H9 (cell line): ENCODE data around the gene CBR1. TPM values are rescaled to one million over a fixed set of nuclear protein-coding genes. Genes with fewer than 3 reads are reported as not detected.

ENCODE experiments used
- DNase-seq: peaks from one replicate; pipeline ENCODE4 v3.0.0-alpha.2; 2017
- H2AFZ ChIP-seq: one replicate; pipeline ENCODE4 v1.6.1; 2013; ENCODE audit warnings: mild to moderate bottlenecking, low read length, control low read depth, moderate library complexity
- H2AK5ac ChIP-seq: 2 replicates; pipeline ENCODE4 v1.6.1; 2013; ENCODE audit warnings: low read length, control low read depth, mixed read lengths; ENCODE audit not compliant: insufficient read length
- H2BK120ac ChIP-seq: one replicate; pipeline ENCODE4 v1.6.1; 2013; ENCODE audit warnings: low read depth, mild to moderate bottlenecking, low read length, control low read depth, inconsistent platforms; ENCODE audit not compliant: poor library complexity, severe bottlenecking
- H2BK12ac ChIP-seq: 2 replicates; pipeline ENCODE4 v1.6.1; 2013; ENCODE audit warnings: low read length, control low read depth, mixed read lengths, low read depth; ENCODE audit not compliant: insufficient read length
- H2BK15ac ChIP-seq: 2 replicates; pipeline ENCODE4 v1.6.1; 2013; ENCODE audit warnings: low read depth, low read length, control low read depth
- H2BK20ac ChIP-seq: one replicate; pipeline ENCODE4 v1.6.1; 2013; ENCODE audit warnings: low read depth, mild to moderate bottlenecking, low read length, control low read depth, inconsistent platforms; ENCODE audit not compliant: poor library complexity, severe bottlenecking
- H2BK5ac ChIP-seq: 2 replicates; pipeline ENCODE4 v1.6.1; 2013; ENCODE audit warnings: low read length, control low read depth, mixed read lengths; ENCODE audit not compliant: insufficient read length
- H3K14ac ChIP-seq: 2 replicates; pipeline ENCODE4 v1.6.1; 2013; ENCODE audit warnings: low read length, control low read depth; ENCODE audit not compliant: insufficient read depth
- H3K18ac ChIP-seq: 2 replicates; pipeline ENCODE4 v1.6.1; 2013; ENCODE audit warnings: low read depth, mild to moderate bottlenecking, mixed read lengths, low read length, control low read depth; ENCODE audit not compliant: insufficient read length
- H3K23ac ChIP-seq: 2 replicates; pipeline ENCODE4 v1.6.1; 2013; ENCODE audit warnings: low read length, control low read depth, mixed read lengths, low read depth; ENCODE audit not compliant: insufficient read length
- H3K23me2 ChIP-seq: 2 replicates; pipeline ENCODE4 v1.6.1; 2013; ENCODE audit warnings: low read depth, mild to moderate bottlenecking, mixed read lengths, low read length, control low read depth; ENCODE audit not compliant: insufficient read length, poor library complexity, severe bottlenecking
- H3K27ac ChIP-seq: 2 replicates; pipeline ENCODE4 v1.5.1; 2013; ENCODE audit warnings: low read length, control low read depth, mixed read lengths, low read depth; ENCODE audit not compliant: insufficient read length
- H3K27me3 ChIP-seq: 2 replicates; pipeline ENCODE4 v1.6.1; 2013; ENCODE audit warnings: low read length, control low read depth, inconsistent platforms; ENCODE audit not compliant: insufficient read depth
- H3K4ac ChIP-seq: 2 replicates; pipeline ENCODE4 v1.6.1; 2013; ENCODE audit warnings: low read depth, mild to moderate bottlenecking, control low read depth, inconsistent platforms, low read length, moderate library complexity
- H3K4me1 ChIP-seq: 2 replicates; pipeline ENCODE4 v1.6.1; 2013; ENCODE audit warnings: low read length, control low read depth, inconsistent platforms; ENCODE audit not compliant: insufficient read depth
- H3K4me2 ChIP-seq: 2 replicates; pipeline ENCODE4 v1.6.1; 2013; ENCODE audit warnings: low read length, control low read depth, mixed read lengths; ENCODE audit not compliant: insufficient read length, insufficient read depth
- H3K56ac ChIP-seq: 2 replicates; pipeline ENCODE4 v1.6.1; 2013; ENCODE audit warnings: low read depth, mild to moderate bottlenecking, mixed read lengths, low read length, control low read depth; ENCODE audit not compliant: insufficient read length
- H3K79me1 ChIP-seq: 2 replicates; pipeline ENCODE4 v1.6.1; 2013; ENCODE audit warnings: low read depth, mild to moderate bottlenecking, moderate library complexity, low read length, control low read depth, inconsistent platforms; ENCODE audit not compliant: insufficient read depth, poor library complexity, severe bottlenecking
- H3K79me2 ChIP-seq: 2 replicates; pipeline ENCODE4 v1.6.1; 2013; ENCODE audit warnings: low read length, control low read depth, inconsistent platforms; ENCODE audit not compliant: insufficient read depth
- H3K9ac ChIP-seq: 2 replicates; pipeline ENCODE4 v1.6.1; 2013; ENCODE audit warnings: low read length, control low read depth, mixed read lengths; ENCODE audit not compliant: insufficient read length; ENCODE audit errors: extremely low read depth
- H3K9me3 ChIP-seq: one replicate; pipeline ENCODE4 v1.6.1; 2013; ENCODE audit warnings: low read depth, low read length, inconsistent platforms; ENCODE audit not compliant: control insufficient read depth
- H3T11ph ChIP-seq: one replicate; pipeline ENCODE4 v1.6.1; 2013; ENCODE audit warnings: mild to moderate bottlenecking, low read length, control low read depth, inconsistent platforms
- H4K20me1 ChIP-seq: one replicate; pipeline ENCODE4 v1.6.1; 2013; ENCODE audit not compliant: control insufficient read depth, insufficient read length, insufficient read depth
- H4K5ac ChIP-seq: 2 replicates; pipeline ENCODE4 v1.6.1; 2013; ENCODE audit warnings: low read depth, mild to moderate bottlenecking, mixed read lengths, low read length, control low read depth; ENCODE audit not compliant: insufficient read length
- H4K8ac ChIP-seq: replicated peaks from 2 replicates; pipeline ENCODE4 v1.6.1; 2013; ENCODE audit warnings: low read length, control low read depth, mixed read lengths, low read depth; ENCODE audit not compliant: insufficient read length
- H4K91ac ChIP-seq: 2 replicates; pipeline ENCODE4 v1.6.1; 2013; ENCODE audit warnings: low read depth, mild to moderate bottlenecking, moderate library complexity, mixed read lengths, low read length, control low read depth; ENCODE audit not compliant: insufficient read length
- H3K27ac Mint-ChIP-seq, 3 experiments: 2 replicates in 2 of 3; 3 replicates in 1 of 3; pipeline ENCODE4 v1.8.0; 2020 to 2021; ENCODE audit warnings: mixed read lengths in 3 of 3, mild to moderate bottlenecking in 1 of 3, moderate library complexity in 1 of 3
- H3K27me3 Mint-ChIP-seq: 2 replicates; pipeline ENCODE4 v1.8.0; 2021; ENCODE audit warnings: low read depth, mild to moderate bottlenecking, moderate library complexity, mixed read lengths
- H3K36me3 Mint-ChIP-seq, 3 experiments: 2 replicates in 2 of 3; 3 replicates in 1 of 3; pipeline ENCODE4 v1.8.0; 2020 to 2021; ENCODE audit warnings: low read depth in 3 of 3, mixed read lengths in 3 of 3; ENCODE audit not compliant: insufficient read depth in 1 of 3
- H3K4me1 Mint-ChIP-seq, 2 experiments: 2 replicates each; pipeline ENCODE4 v1.8.0; 2020; ENCODE audit warnings: mixed read lengths in 2 of 2
- H3K4me3 Mint-ChIP-seq, 2 experiments: 2 replicates in 1 of 2; 3 replicates in 1 of 2; pipeline ENCODE4 v1.8.0; 2020 to 2021; ENCODE audit warnings: mild to moderate bottlenecking in 2 of 2, mixed read lengths in 2 of 2, moderate library complexity in 1 of 2
- H3K9me3 Mint-ChIP-seq, 2 experiments: 2 replicates in 1 of 2; 3 replicates in 1 of 2; pipeline ENCODE4 v1.8.0; 2020; ENCODE audit warnings: mild to moderate bottlenecking in 2 of 2, mixed read lengths in 2 of 2, moderate library complexity in 1 of 2
- CTCF ChIP-seq: fragments of 200-600 bp; sonication (generic); conservative IDR thresholded peaks from 3 replicates; pipeline ENCODE4 v1.8.0; 2021; ENCODE audit warnings: antibody characterized with exemption, mild to moderate bottlenecking
- WGBS: extraction: QIAGEN DNeasy Blood & Tissue Kit; methylation state at CpG from one replicate; pipeline ENCODE4 v1.1.7; 2013; ENCODE audit warnings: missing lambda C conversion rate, low lambda C conversion rate, mixed read lengths; ENCODE audit not compliant: insufficient read length; ENCODE audit errors: extremely low coverage; 5-methylcytosine and 5-hydroxymethylcytosine counted together
- total RNA-seq: library from RNA; stranded (reverse); gene quantifications from 2 replicates; pipeline ENCODE4 v1.2.1, GENCODE V29; 2021

Gene CBR1
- total RNA-seq, 1 experiment from 2014 or later, result 5.7 TPM

- Histone ChIP-seq H2BK12ac (no peak overlapping the region), H3K9ac (no peak overlapping the region), H4K91ac (no peak overlapping the region), H3K27me3 (no peaks in the 10 kb centered on the region), H2BK120ac (no peak overlapping the region), H2AFZ (no peak overlapping the region), H3K9me3 (peaks cover 9% of the 10 kb centered on the region), H4K5ac (no peak overlapping the region), H2BK5ac (no peak overlapping the region), H3K79me2 (no peaks in the 10 kb centered on the region), H3K56ac (no peak overlapping the region), H3T11ph (no peak overlapping the region), H3K4me1 (peaks cover 3% of the 10 kb centered on the region; the same call in 1 of the 2 replicates), H3K4ac (no peak overlapping the region), H4K20me1 (no peaks in the 10 kb centered on the region), H3K4me2 (no peak overlapping the region), H3K27ac (no peak overlapping the region), H2BK20ac (no peak overlapping the region), H3K79me1 (no peaks in the 10 kb centered on the region), H3K23me2 (no peaks in the 10 kb centered on the region), H3K23ac (no peak overlapping the region), H3K18ac (no peak overlapping the region), H2BK15ac (no peak overlapping the region), H3K14ac (no peak overlapping the region), H4K8ac (no peak overlapping the region), H2AK5ac (no peak overlapping the region)
- no peak for TF ChIP-seq CTCF
- peaks cover 22 to 26% of the 10 kb centered on the region in 2 experiments for H3K4me1 Mint-ChIP-seq
- H3K27me3 Mint-ChIP-seq, result no peaks in the 10 kb centered on the region
- DNase-seq, result no peak
- peaks cover 4 to 7% of the 10 kb centered on the region in 2 experiments; a peak in 3 of 5 replicates for H3K9me3 Mint-ChIP-seq
- H3K27ac Mint-ChIP-seq, result peak overlapping the region in 1 of 3 experiments; percentile 74; a peak in 1 of 7 replicates
- peaks cover 6 to 11% (median 9%) of the 10 kb centered on the region in 3 experiments; a peak in 6 of 7 replicates for H3K36me3 Mint-ChIP-seq
- H3K4me3 Mint-ChIP-seq, result no peak overlapping the region
- WGBS, result no CpG with 5 or more reads among the region's 6 CpGs
These were observed 45.4 kb downstream of the CBR1 start for GRCh38 chr21:36115138-36115730.
